Type B pancreatic cell (in vitro differentiated cells): ENCODE results near the gene NPTN. TPM values are rescaled to one million over a fixed set of nuclear protein-coding genes. Genes with fewer than 3 reads are reported as not detected.
"Not testable (repeated sequence)": the region's sequence is repeated elsewhere in the genome, so short reads cannot be mapped to it uniquely, and the experiment has no call there.

ENCODE experiments used
- DNase-seq: peaks from one replicate; pipeline ENCODE4 v3.0.0; 2021; ENCODE audit warnings: mixed read lengths; ENCODE audit not compliant: unreplicated experiment; ENCODE audit errors: extremely low spot score
- H3K27ac Mint-ChIP-seq: 2 replicates; pipeline ENCODE4 v1.8.0; 2021; ENCODE audit warnings: mild to moderate bottlenecking, mixed read lengths
- H3K27me3 Mint-ChIP-seq: 2 replicates; pipeline ENCODE4 v1.8.0; 2021; ENCODE audit warnings: mixed read lengths
- H3K36me3 Mint-ChIP-seq: 2 replicates; pipeline ENCODE4 v1.8.0; 2021; ENCODE audit warnings: mixed read lengths
- H3K4me1 Mint-ChIP-seq: one replicate; pipeline ENCODE4 v1.8.0; 2021; ENCODE audit warnings: mixed read lengths; ENCODE audit not compliant: unreplicated experiment
- H3K4me3 Mint-ChIP-seq: 2 replicates; pipeline ENCODE4 v1.8.0; 2021; ENCODE audit warnings: mild to moderate bottlenecking, mixed read lengths
- H3K9me3 Mint-ChIP-seq: 2 replicates; pipeline ENCODE4 v1.8.0; 2021; ENCODE audit warnings: mixed read lengths
- CTCF ChIP-seq: fragments of 200-600 bp; sonication (generic); conservative IDR thresholded peaks from 2 replicates; pipeline ENCODE4 v1.5.0; 2021; ENCODE audit warnings: antibody characterized with exemption, mild to moderate bottlenecking
- total RNA-seq: library from RNA; stranded (reverse); gene quantifications from 2 replicates; pipeline ENCODE4 v1.2.1, GENCODE V29; 2021; ENCODE audit warnings: low replicate concordance

NPTN gene
- total RNA-seq, 1 donor from 2014 or later, result 89.6 TPM

GRCh38 chr15:73578026-73578425, 55.2 kb downstream of the NPTN start:
- Mint-ChIP-seq H3K27ac (peak overlapping the region; percentile 4), H3K4me1 (no peaks in the 10 kb centered on the region), H3K4me3 (no peak overlapping the region), H3K27me3 (no peaks in the 10 kb centered on the region), H3K36me3 (peaks cover 32% of the 10 kb centered on the region), H3K9me3 (no peaks in the 10 kb centered on the region)
- no peak for DNase-seq
- no peak for TF ChIP-seq CTCF

- DNase-seq, H3K9me3 Mint-ChIP-seq, H3K27me3 Mint-ChIP-seq, H3K4me1 Mint-ChIP-seq, H3K4me3 Mint-ChIP-seq: not testable (repeated sequence)
- peaks cover 29% of the 10 kb centered on the region for H3K36me3 Mint-ChIP-seq
- H3K27ac Mint-ChIP-seq, result peak overlapping the region; percentile 4
Measured at GRCh38 chr15:73577593-73577992, 55.6 kb downstream of the NPTN start.

GRCh38 chr15:73575636-73576247, 57.4 kb downstream of the NPTN start:
- peaks cover 27% of the 10 kb centered on the region for H3K36me3 Mint-ChIP-seq
- H3K27me3 Mint-ChIP-seq, result no peaks in the 10 kb centered on the region
- H3K9me3 Mint-ChIP-seq, result no peaks in the 10 kb centered on the region
- no peak for TF ChIP-seq CTCF
- H3K4me1 Mint-ChIP-seq, result peaks cover 5% of the 10 kb centered on the region
- no peak for DNase-seq
- no peak overlapping the region for H3K4me3 Mint-ChIP-seq
- H3K27ac Mint-ChIP-seq, result no peak overlapping the region

GRCh38 chr15:73573572-73573971, 59.6 kb downstream of the NPTN start:
- TF ChIP-seq CTCF, result no peak
- H3K27ac Mint-ChIP-seq, result no peak overlapping the region
- H3K27me3 Mint-ChIP-seq, result no peaks in the 10 kb centered on the region
- no peak for DNase-seq
- peaks cover 5% of the 10 kb centered on the region for H3K4me1 Mint-ChIP-seq
- H3K36me3 Mint-ChIP-seq, result peaks cover 32% of the 10 kb centered on the region
- no peak overlapping the region for H3K4me3 Mint-ChIP-seq
- no peaks in the 10 kb centered on the region for H3K9me3 Mint-ChIP-seq

- no peaks in the 10 kb centered on the region for H3K9me3 Mint-ChIP-seq
- DNase-seq, result no peak
- no peaks in the 10 kb centered on the region for H3K27me3 Mint-ChIP-seq
- no peak for TF ChIP-seq CTCF
- H3K36me3 Mint-ChIP-seq, result peaks cover 28% of the 10 kb centered on the region
- no peak overlapping the region for H3K27ac Mint-ChIP-seq
- H3K4me3 Mint-ChIP-seq, result no peak overlapping the region
- H3K4me1 Mint-ChIP-seq, result peaks cover 5% of the 10 kb centered on the region
Measured at GRCh38 chr15:73573037-73573436, 60.2 kb downstream of the NPTN start.

- Mint-ChIP-seq H3K4me1 (peaks cover 5% of the 10 kb centered on the region), H3K9me3 (no peaks in the 10 kb centered on the region), H3K36me3 (peaks cover 24% of the 10 kb centered on the region), H3K27me3 (no peaks in the 10 kb centered on the region), H3K4me3 (no peak overlapping the region), H3K27ac (no peak overlapping the region)
- no peak for TF ChIP-seq CTCF
- DNase-seq, result no peak
Measured at GRCh38 chr15:73572296-73572695, 60.9 kb downstream of the NPTN start.
